HEK293T (cell line): ENCODE results near the gene SERPINE2.

Source experiments
- ARNT ChIP-seq: fragments of 450-650 bp; IDR thresholded peaks from 2 replicates; pipeline ENCODE4 v1.6.1; 2017; ENCODE audit warnings: mild to moderate bottlenecking
- BHLHE40 ChIP-seq: fragments of 450-650 bp; IDR thresholded peaks from 2 replicates; pipeline ENCODE4 v1.6.1; 2016; ENCODE audit warnings: mild to moderate bottlenecking, moderate library complexity, borderline replicate concordance
- CTBP1 ChIP-seq: fragments of 450-650 bp; IDR thresholded peaks from 2 replicates; pipeline ENCODE4 v1.6.1; 2016; ENCODE audit warnings: borderline replicate concordance
- ELF4 ChIP-seq: fragments of 450-650 bp; IDR thresholded peaks from 2 replicates; pipeline ENCODE4 v1.6.1; 2017; ENCODE audit warnings: antibody characterized with exemption
- FOXM1 ChIP-seq: fragments of 450-650 bp; IDR thresholded peaks from 2 replicates; pipeline ENCODE4 v1.6.1; 2017; ENCODE audit warnings: mild to moderate bottlenecking, borderline replicate concordance
- L3MBTL2 ChIP-seq: fragments of 450-650 bp; conservative IDR thresholded peaks from 2 replicates; pipeline ENCODE4 v1.6.1; 2016; ENCODE audit warnings: mild to moderate bottlenecking
- SP1 ChIP-seq: fragments of 450-650 bp; IDR thresholded peaks from 2 replicates; pipeline ENCODE4 v1.6.1; 2017
- SUZ12 ChIP-seq: fragments of 450-650 bp; IDR thresholded peaks from 2 replicates; pipeline ENCODE4 v1.6.1; 2016; ENCODE audit warnings: mild to moderate bottlenecking
- TARDBP ChIP-seq: fragments of 450-650 bp; IDR thresholded peaks from 2 replicates; pipeline ENCODE4 v1.6.1; 2016
- TF ChIP-seq, protein P1 (sequence below): fragments of 450-650 bp; IDR thresholded peaks from 2 replicates; pipeline ENCODE4 v1.6.1; 2016

DNA sequence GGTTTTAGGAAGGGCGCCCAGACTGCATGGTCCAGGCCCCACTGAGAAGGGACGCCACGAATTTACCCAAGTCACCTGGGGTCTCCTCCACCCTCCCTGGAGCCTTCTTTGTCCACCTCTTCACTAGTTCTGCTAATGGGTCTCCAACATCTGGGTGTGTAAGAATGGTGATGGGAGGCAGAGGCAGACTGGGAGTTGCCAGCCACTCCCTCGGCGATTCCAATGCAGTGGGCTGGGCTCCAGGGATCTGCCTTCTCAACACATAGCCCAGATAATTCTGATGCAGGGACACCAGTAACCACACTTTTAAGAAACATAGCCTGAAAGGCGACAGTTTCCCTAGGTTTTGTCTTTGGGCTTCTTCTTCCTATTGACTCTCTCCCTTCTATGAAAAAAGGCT lies 42.7 kb downstream of the SERPINE2 start:
- no peak for TF ChIP-seq L3MBTL2
- no peak for TF ChIP-seq CTBP1
- TF ChIP-seq ELF4, result no peak
- TF ChIP-seq, protein P1, sequence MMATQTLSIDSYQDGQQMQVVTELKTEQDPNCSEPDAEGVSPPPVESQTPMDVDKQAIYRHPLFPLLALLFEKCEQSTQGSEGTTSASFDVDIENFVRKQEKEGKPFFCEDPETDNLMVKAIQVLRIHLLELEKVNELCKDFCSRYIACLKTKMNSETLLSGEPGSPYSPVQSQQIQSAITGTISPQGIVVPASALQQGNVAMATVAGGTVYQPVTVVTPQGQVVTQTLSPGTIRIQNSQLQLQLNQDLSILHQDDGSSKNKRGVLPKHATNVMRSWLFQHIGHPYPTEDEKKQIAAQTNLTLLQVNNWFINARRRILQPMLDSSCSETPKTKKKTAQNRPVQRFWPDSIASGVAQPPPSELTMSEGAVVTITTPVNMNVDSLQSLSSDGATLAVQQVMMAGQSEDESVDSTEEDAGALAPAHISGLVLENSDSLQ, result no peak
- TF ChIP-seq FOXM1, result no peak
- TF ChIP-seq SUZ12, result no peak
- TF ChIP-seq BHLHE40, result no peak
- TF ChIP-seq SP1, result no peak
- no peak for TF ChIP-seq TARDBP
- no peak for TF ChIP-seq ARNT
